D721Med (cell line): ENCODE data around the gene NUCB2.

Experiments used
- DNase-seq: peaks from one replicate; pipeline ENCODE4 v3.0.0; 2011; ENCODE audit warnings: low spot score; ENCODE audit not compliant: insufficient read length
- FAIRE-seq: peaks from 2 replicates; lab custom pipeline; 2011; peaks lifted over from hg19 to GRCh38; lab: Jason Lieb, UNC
- CTCF ChIP-seq: IDR thresholded peaks from 2 replicates; pipeline ENCODE4 v1.5.1; 2012; ENCODE audit warnings: mild to moderate bottlenecking, control low read depth; ENCODE audit not compliant: insufficient read depth; ENCODE audit errors: missing control alignments

NUCB2 gene

GRCh38 chr11:17333799-17334586 lies 57.5 kb downstream of the NUCB2 start:
- no peak for DNase-seq
- no peak for TF ChIP-seq CTCF
- FAIRE-seq, result no peak

GRCh38 chr11:17343257-17343656 lies 66.7 kb downstream of the NUCB2 start:
- TF ChIP-seq CTCF, result no peak
- DNase-seq, result no peak
- FAIRE-seq, result no peak

- DNase-seq (no peak), FAIRE-seq (no peak)
Observed at GRCh38 chr11:17343907-17344306, 67.4 kb downstream of the NUCB2 start.

GRCh38 chr11:17347676-17348075 lies 71.1 kb downstream of the NUCB2 start:
- no peak for TF ChIP-seq CTCF
- DNase-seq (no peak), FAIRE-seq (no peak)

More at GRCh38 chr11:17343907-17344306, 67.4 kb downstream of the NUCB2 start:
- no peak for TF ChIP-seq CTCF

GRCh38 chr11:17350455-17351171 lies 74.1 kb downstream of the NUCB2 start:
- DNase-seq (no peak), FAIRE-seq (no peak)
- no peak for TF ChIP-seq CTCF

- DNase-seq (no peak), FAIRE-seq (no peak)
- TF ChIP-seq CTCF, result no peak
Observed at GRCh38 chr11:17351172-17351509, 74.6 kb downstream of the NUCB2 start.
